PC-3 (cell line): ENCODE measurements around the gene SLC39A6.

Experiments
- CTCF ChIP-seq: fragments of 300-600 bp; sonication (generic); conservative IDR thresholded peaks from 2 replicates; pipeline ENCODE4 v1.5.1; 2017; ENCODE audit warnings: antibody characterized with exemption, low read depth, mild to moderate bottlenecking, low read length
- EZH2 ChIP-seq: fragments of 300-600 bp; sonication (generic); IDR thresholded peaks from one replicate; pipeline ENCODE4 v1.6.1; 2017; ENCODE audit warnings: antibody characterized with exemption, mild to moderate bottlenecking, low read length; ENCODE audit not compliant: unreplicated experiment

GRCh38 chr18:36142751-36143150 is 13.6 kb upstream of the SLC39A6 start:
- TF ChIP-seq EZH2 (no peak), CTCF (no peak)
